PC-3 (cell line): ENCODE measurements around the gene RUBCN. TPM values are rescaled to one million over a fixed set of nuclear protein-coding genes. Genes with fewer than 3 reads are reported as not detected.
"Not testable (repeated sequence)": the region's sequence is repeated elsewhere in the genome, so short reads cannot be mapped to it uniquely, and the experiment has no call there.

Experiments used
- ATAC-seq: fragments of 200-7000 bp; cut with Tn5 transposase; 2 replicates; pipeline ENCODE4 v1.9.1; 2020; ENCODE audit warnings: mild to moderate bottlenecking, moderate library complexity
- BruUV-seq: library from RNA; stranded (reverse); fragments of 400-500 nt; replicated peaks from 2 replicates; lab custom pipeline; 2021; lab: Mats Ljungman, UMichigan
- CTCF ChIA-PET: fragments of 300-600 bp; sonication (Branson Sonifier 250); formaldehyde crosslinking; loops from one replicate; lab custom pipeline; 2022; ENCODE audit warnings: antibody characterized with exemption; lab: Charles Lee
- POLR2A ChIA-PET: fragments of 300-600 bp; sonication (Branson Sonifier 250); formaldehyde crosslinking; loops from one replicate; lab custom pipeline; 2022; ENCODE audit warnings: antibody characterized with exemption; ENCODE audit not compliant: unreplicated experiment; lab: Charles Lee
- DNase-seq: peaks from one replicate; pipeline ENCODE4 v3.0.0-alpha.2; 2015
- H2AFZ ChIP-seq: fragments of 300-600 bp; sonication (generic); 2 replicates; pipeline ENCODE4 v1.6.0; 2016; ENCODE audit warnings: antibody characterized with exemption, low read length
- H3F3A ChIP-seq: fragments of 300-600 bp; sonication (generic); one replicate; pipeline ENCODE4 v1.6.0; 2017; ENCODE audit warnings: antibody characterized with exemption, low read length, control low read depth, mild to moderate bottlenecking; ENCODE audit not compliant: unreplicated experiment
- H3K27ac ChIP-seq: fragments of 300-600 bp; sonication (generic); 2 replicates; pipeline ENCODE4 v1.5.1; 2016; ENCODE audit warnings: mild to moderate bottlenecking, low read length
- H3K27me3 ChIP-seq: fragments of 300-600 bp; sonication (generic); 2 replicates; pipeline ENCODE4 v1.6.1; 2016; ENCODE audit warnings: low read length, mixed read lengths
- H3K36me3 ChIP-seq: fragments of 300-600 bp; sonication (generic); 2 replicates; pipeline ENCODE4 v1.6.1; 2016; ENCODE audit warnings: low read depth, mixed run types, low read length, mixed read lengths
- H3K4me1 ChIP-seq: fragments of 300-600 bp; sonication (generic); 2 replicates; pipeline ENCODE4 v1.5.1; 2016; ENCODE audit warnings: low read length; ENCODE audit not compliant: insufficient read depth
- H3K4me2 ChIP-seq: fragments of 300-600 bp; sonication (generic); 2 replicates; pipeline ENCODE4 v1.6.0; 2016; ENCODE audit warnings: low read length
- H3K4me3 ChIP-seq: fragments of 300-600 bp; sonication (generic); 2 replicates; pipeline ENCODE4 v1.5.1; 2016; ENCODE audit warnings: mild to moderate bottlenecking, low read length, mixed read lengths
- H3K79me2 ChIP-seq: fragments of 300-600 bp; sonication (generic); 2 replicates; pipeline ENCODE4 v1.6.1; 2017; ENCODE audit warnings: low read length, mixed read lengths
- H3K9ac ChIP-seq: fragments of 300-600 bp; sonication (generic); 2 replicates; pipeline ENCODE4 v1.6.0; 2016; ENCODE audit warnings: mild to moderate bottlenecking, low read length
- H3K9me2 ChIP-seq: fragments of 300-600 bp; sonication (generic); replicated peaks from 2 replicates; pipeline ENCODE4 v1.6.1; 2016; ENCODE audit warnings: mixed run types, low read length, mixed read lengths
- H3K9me3 ChIP-seq: fragments of 300-600 bp; sonication (generic); 2 replicates; pipeline ENCODE4 v1.6.1; 2016; ENCODE audit warnings: low read length, mixed read lengths
- H4K20me1 ChIP-seq: fragments of 300-600 bp; sonication (generic); 2 replicates; pipeline ENCODE4 v1.6.1; 2016; ENCODE audit warnings: low read length, mixed read lengths
- EZH2 ChIP-seq: fragments of 300-600 bp; sonication (generic); IDR thresholded peaks from one replicate; pipeline ENCODE4 v1.6.1; 2017; ENCODE audit warnings: antibody characterized with exemption, mild to moderate bottlenecking, low read length; ENCODE audit not compliant: unreplicated experiment
- EZH2phosphoT487 ChIP-seq: fragments of 300-600 bp; sonication (generic); IDR thresholded peaks from 2 replicates; pipeline ENCODE4 v1.6.1; 2018; ENCODE audit warnings: mild to moderate bottlenecking, antibody characterized with exemption, low read length, borderline replicate concordance
- intact Hi-C: fragments of 100-400 bp; cut with micrococcal nuclease; formaldehyde crosslinking; loops from 2 replicates; pipeline ENCODE4 v1.9.0; 2023
- total RNA-seq: library from RNA; depleted of rRNA; stranded (reverse); fragments of >200 nt; gene quantifications from 2 replicates; pipeline ENCODE4 v1.2.3, GENCODE V29; 2014
- TF ChIP-seq, protein P1 (sequence below): fragments of 300-600 bp; sonication (generic); conservative IDR thresholded peaks from 2 replicates; pipeline ENCODE4 v1.5.1; 2017; ENCODE audit warnings: antibody characterized with exemption, low read depth, mild to moderate bottlenecking, low read length

Gene RUBCN
- total RNA-seq, 1 experiment from 2014 or later = 24.5 TPM

DNA sequence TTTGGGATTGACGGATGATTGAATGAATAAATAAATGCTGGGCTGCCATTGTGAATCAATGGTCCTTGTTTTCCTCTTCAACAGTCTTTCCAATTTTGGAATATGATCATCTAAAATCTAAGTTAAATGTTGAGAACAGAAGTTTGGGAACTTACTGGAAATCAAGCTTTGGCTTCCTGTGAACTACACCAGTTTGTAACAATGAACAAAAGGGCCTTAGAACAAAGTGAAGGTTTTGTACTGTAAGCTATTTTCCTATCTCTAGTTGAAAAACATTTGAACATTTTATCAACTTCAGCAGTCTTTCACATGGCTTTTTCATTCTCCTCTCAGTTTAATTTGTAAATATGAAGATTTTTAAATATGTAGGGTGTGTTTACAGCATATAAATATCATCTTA is 66.3 kb downstream of the RUBCN start:
- H3K27me3 ChIP-seq = no peaks in the 10 kb centered on the region

GRCh38 chr3:197667968-197668367 is 68.7 kb downstream of the RUBCN start:
- BruUV-seq = no TSS peak
- intact Hi-C loops = loop anchor here (2.0 kb wide), 1 partner anchor 69 kb away; no protein-coding TSS in a partner anchor
- no peaks in the 10 kb centered on the region for H3K9me3 ChIP-seq
- POLR2A ChIA-PET = no interaction called here
- H3K4me2 ChIP-seq = no peak overlapping the region
- H3K9me2 ChIP-seq = no peaks in the 10 kb centered on the region
- ATAC-seq (no peak), DNase-seq (peak; percentile 18)
- H3K4me1 ChIP-seq = 0 out of 2 replicates have a peak, but pooled peaks cover 4% of the 10 kb centered on the region
- no peak overlapping the region for H2AFZ ChIP-seq
- H3K27me3 ChIP-seq = no peaks in the 10 kb centered on the region
- H3F3A ChIP-seq = no peaks in the 10 kb centered on the region
- H3K4me3 ChIP-seq = no peak overlapping the region
- TF ChIP-seq, protein P1, sequence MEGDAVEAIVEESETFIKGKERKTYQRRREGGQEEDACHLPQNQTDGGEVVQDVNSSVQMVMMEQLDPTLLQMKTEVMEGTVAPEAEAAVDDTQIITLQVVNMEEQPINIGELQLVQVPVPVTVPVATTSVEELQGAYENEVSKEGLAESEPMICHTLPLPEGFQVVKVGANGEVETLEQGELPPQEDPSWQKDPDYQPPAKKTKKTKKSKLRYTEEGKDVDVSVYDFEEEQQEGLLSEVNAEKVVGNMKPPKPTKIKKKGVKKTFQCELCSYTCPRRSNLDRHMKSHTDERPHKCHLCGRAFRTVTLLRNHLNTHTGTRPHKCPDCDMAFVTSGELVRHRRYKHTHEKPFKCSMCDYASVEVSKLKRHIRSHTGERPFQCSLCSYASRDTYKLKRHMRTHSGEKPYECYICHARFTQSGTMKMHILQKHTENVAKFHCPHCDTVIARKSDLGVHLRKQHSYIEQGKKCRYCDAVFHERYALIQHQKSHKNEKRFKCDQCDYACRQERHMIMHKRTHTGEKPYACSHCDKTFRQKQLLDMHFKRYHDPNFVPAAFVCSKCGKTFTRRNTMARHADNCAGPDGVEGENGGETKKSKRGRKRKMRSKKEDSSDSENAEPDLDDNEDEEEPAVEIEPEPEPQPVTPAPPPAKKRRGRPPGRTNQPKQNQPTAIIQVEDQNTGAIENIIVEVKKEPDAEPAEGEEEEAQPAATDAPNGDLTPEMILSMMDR = no peak
- TF ChIP-seq EZH2phosphoT487 = no peak
- no peak for TF ChIP-seq EZH2
- no peaks in the 10 kb centered on the region for H4K20me1 ChIP-seq
- H3K9ac ChIP-seq = no peak overlapping the region
- no peaks in the 10 kb centered on the region for H3K36me3 ChIP-seq
- CTCF ChIA-PET = no interaction called here
- H3K79me2 ChIP-seq = no peaks in the 10 kb centered on the region
- no peak overlapping the region for H3K27ac ChIP-seq

More for the DNA sequence above, 66.3 kb downstream of the RUBCN start:
- H3K79me2 ChIP-seq = no peaks in the 10 kb centered on the region
- ChIA-PET CTCF (no interaction called here), POLR2A (interaction anchor here (0.7 kb wide), 1 partner anchor 387 kb away, joined by 3 read pairs; no protein-coding TSS in a partner anchor)
- H3K4me3 ChIP-seq = no peak overlapping the region
- no peak for ATAC-seq
- TF ChIP-seq EZH2phosphoT487 = no peak
- TF ChIP-seq, protein P1 = no peak
- intact Hi-C loops = no loop called here
- no peaks in the 10 kb centered on the region for H3K9me2 ChIP-seq
- H2AFZ ChIP-seq = no peak overlapping the region
- H3K9ac ChIP-seq = no peak overlapping the region
- H3K36me3 ChIP-seq = peaks cover 5% of the 10 kb centered on the region; the same call in 1 of the 2 replicates
- no peak overlapping the region for H3K4me2 ChIP-seq
- H3F3A ChIP-seq = no peaks in the 10 kb centered on the region
- no peak overlapping the region for H3K27ac ChIP-seq
- no peaks in the 10 kb centered on the region for H4K20me1 ChIP-seq
- no peaks in the 10 kb centered on the region for H3K9me3 ChIP-seq
- 0 out of 2 replicates have a peak, but pooled peaks cover 4% of the 10 kb centered on the region for H3K4me1 ChIP-seq
- BruUV-seq = no TSS peak
- DNase-seq = no peak

DNA sequence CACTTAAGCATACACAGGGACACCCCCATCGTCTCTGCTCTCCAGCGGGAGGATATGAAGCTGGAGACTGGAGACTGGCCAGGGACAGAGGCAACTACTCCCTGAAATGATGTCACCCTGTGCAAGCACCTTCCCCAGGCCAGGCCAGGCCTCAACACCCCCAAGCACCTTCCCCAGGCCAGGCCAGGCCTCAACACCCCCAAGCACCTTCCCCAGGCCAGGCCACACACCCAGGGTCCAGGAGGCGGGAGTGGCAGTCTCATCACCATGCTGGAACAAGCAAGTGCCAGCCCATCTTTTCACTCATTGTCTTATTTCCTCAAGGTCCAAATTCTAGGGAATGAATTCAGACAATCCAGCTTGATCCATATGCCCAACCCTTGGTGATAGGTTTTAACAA is 69.4 kb downstream of the RUBCN start:
- H2AFZ ChIP-seq, H3K27ac ChIP-seq, H3K9ac ChIP-seq, H3K4me1 ChIP-seq, H4K20me1 ChIP-seq, DNase-seq, POLR2A ChIA-PET, H3K9me3 ChIP-seq, H3K4me3 ChIP-seq, H3F3A ChIP-seq, ATAC-seq, H3K36me3 ChIP-seq, BruUV-seq, H3K79me2 ChIP-seq, H3K4me2 ChIP-seq, CTCF ChIA-PET, H3K9me2 ChIP-seq, intact Hi-C loops, H3K27me3 ChIP-seq: not testable (repeated sequence)

DNA sequence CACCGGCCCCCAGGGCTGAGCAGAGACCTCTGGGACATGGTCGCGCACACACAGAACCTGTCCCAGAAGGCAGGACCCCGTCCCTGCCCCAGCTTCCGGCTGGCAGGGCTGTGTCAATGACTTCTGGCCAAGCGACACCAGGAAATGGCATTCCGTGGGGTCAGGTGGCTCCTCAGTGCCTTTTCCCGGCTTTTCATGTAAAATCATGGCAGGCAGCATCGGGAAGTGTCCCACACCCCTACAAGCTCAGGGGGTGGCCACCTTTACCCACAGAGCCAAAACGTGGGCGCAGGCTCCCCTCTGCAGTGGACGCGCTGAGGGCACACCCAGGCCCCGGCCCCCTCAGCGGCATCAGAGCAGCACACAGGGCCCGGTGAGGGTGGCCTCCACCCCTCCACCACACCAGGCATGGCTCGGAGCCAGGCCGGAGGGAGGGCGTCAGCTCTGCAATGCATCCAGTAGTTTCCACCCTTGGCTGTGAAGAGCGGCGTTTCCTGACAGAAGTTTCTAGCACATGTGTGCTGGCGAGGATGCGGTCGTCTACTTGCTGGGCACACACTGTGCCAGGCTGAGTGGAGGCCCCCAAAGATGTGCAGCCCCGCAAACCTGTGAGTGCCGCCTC is 70.4 kb downstream of the RUBCN start:
- H3K27me3 ChIP-seq, H3K4me2 ChIP-seq, CTCF ChIA-PET, H3K27ac ChIP-seq, H3K36me3 ChIP-seq, H3K4me1 ChIP-seq, ATAC-seq, H3F3A ChIP-seq, H3K9me3 ChIP-seq, POLR2A ChIA-PET, intact Hi-C loops, H3K9me2 ChIP-seq, H3K9ac ChIP-seq, DNase-seq, H2AFZ ChIP-seq, H4K20me1 ChIP-seq, BruUV-seq, H3K79me2 ChIP-seq, H3K4me3 ChIP-seq: not testable (repeated sequence)

GRCh38 chr3:197665549-197665948 is 71.2 kb downstream of the RUBCN start:
- H3K9me3 ChIP-seq, H3K9ac ChIP-seq, H3K36me3 ChIP-seq, H3K9me2 ChIP-seq, H3K4me1 ChIP-seq, H4K20me1 ChIP-seq, CTCF ChIA-PET, H3K4me3 ChIP-seq, H3K79me2 ChIP-seq, intact Hi-C loops, H3K27ac ChIP-seq, H3K4me2 ChIP-seq, BruUV-seq, H2AFZ ChIP-seq, H3K27me3 ChIP-seq, POLR2A ChIA-PET, H3F3A ChIP-seq, DNase-seq: not testable (repeated sequence)
- ATAC-seq = peak; percentile 5; the same call in 1 of the 2 replicates
